Thyroid gland (tissue), 4 donors: ENCODE data around the gene COX8C.

ENCODE experiments used
- CTCF ChIP-seq, 6 experiments: fragments of 200-600 bp in 3 of 6; fragments of 450-650 bp in 3 of 6; sonication (generic) in 3 of 6; IDR thresholded peaks; one replicate each; pipeline ENCODE4 v1.5.1; 2016 to 2019; ENCODE audit warnings: antibody characterized with exemption in 6 of 6, mild to moderate bottlenecking in 2 of 6, inconsistent platforms in 1 of 6, moderate library complexity in 1 of 6
- POLR2A ChIP-seq, 2 donors: fragments of 450-650 bp; IDR thresholded peaks; one replicate each; pipeline ENCODE4 v1.6.1; 2017; ENCODE audit warnings: antibody characterized with exemption in 2 of 2, mild to moderate bottlenecking in 2 of 2, moderate library complexity in 1 of 2

GRCh38 chr14:93299866-93300265, 47.1 kb upstream of the COX8C start:
- TF ChIP-seq CTCF (IDR thresholded peaks at IDR 0.05) (no peak), POLR2A (IDR thresholded peaks at IDR 0.05) (no peak)
